ENCODE results near the gene MAP6.

The MAP6 gene

DNA sequence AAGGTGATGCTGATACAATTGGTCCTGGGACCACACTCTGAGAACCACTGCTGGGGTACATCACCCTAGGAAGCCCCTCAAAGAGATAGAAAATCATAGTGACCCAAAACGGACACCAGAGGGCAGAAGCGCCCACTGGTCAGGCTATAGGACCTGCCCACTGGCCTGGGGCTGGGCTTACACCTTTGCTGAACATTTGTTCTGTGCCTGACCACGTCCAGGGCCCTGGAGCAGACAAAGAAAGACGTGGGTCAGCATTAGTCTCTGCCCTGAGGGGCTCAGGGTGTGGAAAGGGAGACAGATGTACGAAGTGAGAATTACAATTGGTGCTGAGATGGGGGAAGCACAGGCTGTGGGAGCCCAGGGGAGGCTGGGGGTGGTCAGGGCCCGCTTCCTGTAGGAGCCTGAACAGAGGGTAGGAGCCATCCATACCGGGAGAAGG lies 121.2 kb downstream of the MAP6 start:
- DNase-seq: peak; percentile 64

DNA sequence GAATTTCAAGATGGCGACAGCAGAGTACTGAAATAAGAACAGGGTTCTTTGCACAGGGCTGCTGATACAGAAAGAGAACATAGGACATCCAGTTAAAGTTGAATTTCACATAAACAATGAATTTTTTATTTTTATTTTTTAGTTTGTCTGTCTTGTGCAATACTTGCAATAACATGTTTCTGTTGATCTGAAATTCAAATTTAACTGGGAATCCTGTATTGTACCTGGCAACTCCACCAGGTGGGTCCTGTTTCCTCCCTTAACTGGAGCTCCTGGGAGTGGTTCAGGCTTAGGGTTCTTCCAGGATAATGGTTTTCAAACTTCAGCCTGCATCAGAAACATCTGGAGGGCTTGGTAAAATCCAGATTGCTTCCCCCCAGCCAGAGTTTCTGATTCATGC lies 121.7 kb downstream of the MAP6 start:
- no peak for DNase-seq

- no peak for DNase-seq
Observed at GRCh38 chr11:75543806-75544205, 125.0 kb downstream of the MAP6 start.

DNA sequence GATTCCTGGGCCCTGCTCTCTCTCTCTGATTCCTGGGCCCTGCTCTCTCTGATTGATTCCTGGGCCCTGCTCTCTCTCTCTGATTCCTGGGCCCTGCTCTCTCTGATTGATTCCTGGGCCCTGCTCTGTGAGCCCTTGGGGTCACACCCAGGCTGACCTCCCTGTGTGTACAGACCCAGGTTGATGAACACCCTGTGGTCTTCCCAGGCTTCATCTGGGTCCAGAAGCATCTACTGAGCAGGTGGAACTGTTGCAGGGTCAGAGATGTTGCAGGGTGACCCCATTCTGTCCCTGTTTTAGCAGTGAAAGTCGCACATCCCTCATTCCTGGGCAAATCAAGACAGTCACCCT lies 126.8 kb downstream of the MAP6 start:
- DNase-seq: no peak

GRCh38 chr11:75541193-75542087 lies 127.4 kb downstream of the MAP6 start:
- no peak for DNase-seq

DNA sequence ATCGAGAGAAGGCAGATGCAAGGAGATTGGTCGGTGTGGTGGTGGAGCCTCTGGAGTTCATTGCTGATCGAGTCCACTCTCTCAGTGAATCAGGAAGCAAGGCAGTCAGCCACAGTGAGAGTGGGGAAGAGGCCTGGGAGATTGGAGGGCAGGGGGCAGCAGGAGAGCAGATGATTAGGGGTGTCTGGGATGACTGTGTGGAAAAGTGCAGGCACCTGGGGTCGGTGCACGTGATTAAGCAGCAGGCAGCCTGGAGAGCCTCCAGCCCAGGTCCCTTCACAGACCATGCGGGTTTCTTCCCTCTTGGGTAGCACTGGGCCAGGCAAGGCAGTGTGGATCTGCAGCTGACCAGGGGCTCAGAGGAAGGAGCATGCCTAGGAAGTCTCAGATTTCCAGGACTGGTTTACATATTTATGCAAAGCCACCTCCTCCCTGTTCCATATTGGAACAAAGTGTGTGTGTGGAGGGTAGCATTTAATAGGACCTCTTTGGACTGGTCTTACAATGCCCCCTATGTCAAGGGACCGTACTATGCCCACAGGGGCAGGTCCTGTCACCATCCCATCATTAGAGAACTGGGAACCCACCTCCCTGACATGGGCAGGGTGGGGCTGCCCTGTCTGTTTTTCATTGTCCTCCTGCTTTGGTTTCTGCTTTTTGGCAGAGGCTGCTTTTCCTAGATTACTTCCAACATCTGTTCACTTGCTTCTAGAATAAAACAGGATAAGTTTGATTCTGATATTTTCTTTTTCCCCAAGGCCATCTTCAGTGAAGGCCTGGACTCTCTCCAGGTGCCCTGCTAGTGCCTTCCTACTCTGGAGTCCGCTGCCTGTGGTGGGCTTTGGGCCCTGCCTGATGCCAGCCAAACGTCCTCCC lies 129.1 kb downstream of the MAP6 start:
- no peak for DNase-seq

DNA sequence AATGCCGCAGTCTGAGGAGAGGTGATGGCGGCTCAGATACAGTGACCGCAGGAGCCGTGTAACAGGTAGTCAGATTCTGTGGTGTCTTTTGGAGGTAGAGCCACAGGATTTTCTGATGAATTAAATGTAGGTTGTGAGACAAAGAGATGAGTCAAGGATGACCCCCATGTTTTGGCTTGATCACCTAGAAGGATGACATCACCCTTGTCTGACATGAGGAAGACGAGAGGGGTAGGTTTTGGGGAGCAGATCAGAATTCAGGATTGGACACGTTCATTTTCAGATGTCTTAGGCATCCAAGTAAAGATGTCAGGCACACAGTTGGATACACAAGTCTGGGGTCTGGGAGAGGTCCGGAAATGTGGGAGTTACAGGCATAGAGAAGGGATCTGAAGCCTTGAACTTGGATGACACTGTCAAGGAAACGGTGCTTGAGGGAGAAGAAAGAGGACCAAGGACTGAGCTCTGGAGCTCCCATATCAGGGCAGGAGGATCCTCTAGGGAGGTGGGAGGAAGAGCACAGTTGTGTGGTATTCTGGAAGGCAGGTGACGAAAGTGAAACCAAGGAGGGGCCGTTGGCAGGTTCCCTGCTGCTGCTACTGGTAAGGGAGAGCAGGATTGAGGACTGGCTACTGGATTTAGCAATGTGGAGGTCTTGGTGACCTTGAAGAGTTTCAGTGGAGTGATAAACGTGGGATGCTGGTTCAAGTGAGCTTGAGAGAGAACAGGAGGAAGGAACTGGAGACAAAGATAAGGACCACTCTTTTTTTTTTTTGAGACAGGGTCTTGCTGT lies 130.5 kb downstream of the MAP6 start:
- DNase-seq: no peak

DNA sequence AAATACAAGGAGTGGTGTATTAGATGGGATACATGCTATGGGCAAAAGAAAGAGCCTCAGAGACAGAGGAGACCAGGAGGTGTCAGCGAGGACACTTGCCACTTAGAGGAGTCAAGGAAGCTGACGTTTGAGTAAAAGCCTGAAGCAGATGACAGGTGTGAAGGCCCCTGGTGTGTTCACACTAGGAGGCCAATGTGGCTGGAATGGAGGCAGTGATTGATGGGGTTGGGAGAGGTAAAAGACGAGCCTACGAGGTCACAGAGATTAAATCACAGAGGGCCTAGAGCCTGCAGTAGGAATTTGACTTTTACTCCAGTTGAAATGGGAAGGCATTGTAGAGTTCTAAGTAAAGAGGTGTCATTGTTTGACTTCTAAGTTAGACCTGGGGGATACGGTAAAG lies 131.1 kb downstream of the MAP6 start:
- no peak for DNase-seq
